Gastrocnemius medialis (tissue), 4 donors: Measurements from ENCODE around the gene TCF4. TPM values are rescaled to one million over a fixed set of nuclear protein-coding genes. Genes with fewer than 3 reads are reported as not detected.

Source experiments
- ATAC-seq, 2 donors: fragments of 150-250 bp; one replicate each; pipeline ENCODE4 v1.9.1; 2016
- DNase-seq, 2 donors: peaks; one replicate each; pipeline ENCODE4 v3.0.0-alpha.2; 2019
- H3K27ac ChIP-seq, 4 donors: fragments of 200-600 bp; sonication (generic); 1 replicate in 1 of 4; 2 replicates in 3 of 4; pipeline ENCODE4 v1.5.1; 2016 to 2018; ENCODE audit warnings: mild to moderate bottlenecking in 2 of 4, moderate library complexity in 1 of 4
- H3K27me3 ChIP-seq, 3 donors: fragments of 200-600 bp; sonication (generic) in 2 of 3; 1 replicate in 1 of 3; 2 replicates in 2 of 3; pipeline versions ENCODE4 v1.5.1 to v1.6.0; 2016 to 2019; ENCODE audit warnings: mild to moderate bottlenecking in 1 of 3, moderate library complexity in 1 of 3
- H3K36me3 ChIP-seq, 2 donors: fragments of 200-600 bp; sonication (generic) in 1 of 2; one replicate each; pipeline ENCODE4 v1.5.1; 2017 to 2018
- H3K4me1 ChIP-seq, 2 donors: fragments of 200-600 bp; sonication (generic) in 1 of 2; one replicate each; pipeline ENCODE4 v1.5.1; 2016 to 2017; ENCODE audit warnings: mild to moderate bottlenecking in 2 of 2
- H3K4me3 ChIP-seq, 4 donors: fragments of 200-600 bp; sonication (generic) in 3 of 4; 1 replicate in 1 of 4; 2 replicates in 3 of 4; pipeline ENCODE4 v1.5.1; 2016 to 2019; ENCODE audit warnings: mild to moderate bottlenecking in 2 of 4
- H3K9me3 ChIP-seq, 3 donors: fragments of 200-600 bp; sonication (generic) in 2 of 3; 1 replicate in 1 of 3; 2 replicates in 2 of 3; pipeline ENCODE4 v1.5.1; 2016 to 2019
- CTCF ChIP-seq, 5 experiments: fragments of 450-650 bp in 3 of 5; fragments of 200-600 bp in 2 of 5; sonication (generic) in 2 of 5; IDR thresholded peaks in 4 of 5; conservative IDR thresholded peaks in 1 of 5; 1 replicate in 4 of 5; 2 replicates in 1 of 5; pipeline ENCODE4 v1.5.1; 2016 to 2019; ENCODE audit warnings: antibody characterized with exemption in 5 of 5, mild to moderate bottlenecking in 3 of 5, moderate library complexity in 3 of 5
- POLR2A ChIP-seq, 2 donors: fragments of 450-650 bp; IDR thresholded peaks; one replicate each; pipeline ENCODE4 v1.6.1; 2017; ENCODE audit warnings: antibody characterized with exemption in 2 of 2, mild to moderate bottlenecking in 2 of 2, moderate library complexity in 2 of 2
- in situ Hi-C, 4 donors: fragments of 200-750 bp; cut with MboI; loops; one replicate each; pipeline versions ENCODE4 v1.15.0 to v1.8.0; 2017; ENCODE audit warnings: low sequenced_read_pairs in 4 of 4
- intact Hi-C: fragments of 100-400 bp; cut with DNase I; formaldehyde crosslinking; loops from one replicate; pipeline ENCODE4 v1.15.1; 2023; ENCODE audit warnings: low total_unique reads
- total RNA-seq, 4 donors: library from RNA; depleted of rRNA; stranded (reverse); fragments of >200 nt; gene quantifications; one replicate each; pipeline versions ENCODE4 v1.1.0 to v1.2.3, GENCODE V29; 2016

Gene TCF4
- total RNA-seq, 4 donors from 2014 or later, result 40.3 to 60.6 (median 53.6) TPM

- intact Hi-C loops, result no loop called here
- H3K27ac ChIP-seq, result no peak overlapping the region
- in situ Hi-C loops, result no loop called here
- no peak for TF ChIP-seq CTCF (IDR thresholded peaks at IDR 0.05 in 4 of 5, conservative IDR thresholded peaks at IDR 0.05 in 1 of 5)
- TF ChIP-seq POLR2A (IDR thresholded peaks at IDR 0.05), result no peak
- no peaks in the 10 kb centered on the region for H3K27me3 ChIP-seq
- DNase-seq (no peak), ATAC-seq (no peak)
- no peaks in the 10 kb centered on the region for H3K9me3 ChIP-seq
- peaks cover 25 to 35% of the 10 kb centered on the region in 2 donors for H3K4me1 ChIP-seq
- no peaks in the 10 kb centered on the region for H3K36me3 ChIP-seq
- no peak overlapping the region for H3K4me3 ChIP-seq
Observed at GRCh38 chr18:55549474-55550104, 38.4 kb downstream of the TCF4 start.

GRCh38 chr18:55547705-55548056, 40.3 kb downstream of the TCF4 start:
- DNase-seq (no peak), ATAC-seq (no peak)
- no peak overlapping the region for H3K4me3 ChIP-seq
- TF ChIP-seq POLR2A (IDR thresholded peaks at IDR 0.05), result no peak
- no peak for TF ChIP-seq CTCF (IDR thresholded peaks at IDR 0.05 in 4 of 5, conservative IDR thresholded peaks at IDR 0.05 in 1 of 5)
- in situ Hi-C loops (no loop called here), intact Hi-C loops (no loop called here)
- H3K4me1 ChIP-seq, result peaks cover 24 to 31% of the 10 kb centered on the region in 2 donors
- no peaks in the 10 kb centered on the region for H3K9me3 ChIP-seq
- H3K27ac ChIP-seq, result peak overlapping the region; percentile 56 to 74 (median 64)
- H3K36me3 ChIP-seq, result no peaks in the 10 kb centered on the region
- no peaks in the 10 kb centered on the region for H3K27me3 ChIP-seq

GRCh38 chr18:55546851-55547704, 40.9 kb downstream of the TCF4 start:
- H3K4me3 ChIP-seq, result peak overlapping the region; percentile 33 to 42 (median 38)
- in situ Hi-C loops, result no loop called here

GRCh38 chr18:55544014-55544413, 44.0 kb downstream of the TCF4 start:
- H3K27me3 ChIP-seq, result no peaks in the 10 kb centered on the region
- ATAC-seq, result no peak
- H3K4me1 ChIP-seq, result peaks cover 16 to 34% of the 10 kb centered on the region in 2 donors
- in situ Hi-C loops, result no loop called here
- intact Hi-C loops, result no loop called here
- no peaks in the 10 kb centered on the region for H3K36me3 ChIP-seq
- no peak overlapping the region for H3K27ac ChIP-seq
- no peak for DNase-seq
- H3K4me3 ChIP-seq, result no peak overlapping the region
- no peaks in the 10 kb centered on the region for H3K9me3 ChIP-seq
- TF ChIP-seq CTCF (IDR thresholded peaks at IDR 0.05 in 4 of 5, conservative IDR thresholded peaks at IDR 0.05 in 1 of 5), result no peak
- no peak for TF ChIP-seq POLR2A (IDR thresholded peaks at IDR 0.05)

More at GRCh38 chr18:55546851-55547704, 40.9 kb downstream of the TCF4 start:
- H3K27me3 ChIP-seq, result no peaks in the 10 kb centered on the region
- peak in 1 of 2 donors; percentile 65 for ATAC-seq
- intact Hi-C loops, result no loop called here
- no peaks in the 10 kb centered on the region for H3K36me3 ChIP-seq
- DNase-seq, result peak in 1 of 2 donors; percentile 15
- peak overlapping the region; percentile 56 to 74 (median 64) for H3K27ac ChIP-seq
- no peaks in the 10 kb centered on the region for H3K9me3 ChIP-seq
- peaks cover 19 to 31% of the 10 kb centered on the region in 2 donors for H3K4me1 ChIP-seq
- TF ChIP-seq POLR2A (IDR thresholded peaks at IDR 0.05) (no peak), CTCF (IDR thresholded peaks at IDR 0.05 in 4 of 5, conservative IDR thresholded peaks at IDR 0.05 in 1 of 5) (no peak)
